GM11168 (cell line): ENCODE data around the gene ECPAS.
"Not testable (repeated sequence)": the region's sequence is repeated elsewhere in the genome, so short reads cannot be mapped to it uniquely, and the experiment has no call there.

Experiments
- in situ Hi-C: fragments of 300-500 bp; cut with MboI; formaldehyde crosslinking; loops from one replicate; pipeline ENCODE4 v1.12.0; 2022; ENCODE audit warnings: low sequenced_read_pairs; ENCODE audit not compliant: unreplicated experiment

The ECPAS gene

DNA sequence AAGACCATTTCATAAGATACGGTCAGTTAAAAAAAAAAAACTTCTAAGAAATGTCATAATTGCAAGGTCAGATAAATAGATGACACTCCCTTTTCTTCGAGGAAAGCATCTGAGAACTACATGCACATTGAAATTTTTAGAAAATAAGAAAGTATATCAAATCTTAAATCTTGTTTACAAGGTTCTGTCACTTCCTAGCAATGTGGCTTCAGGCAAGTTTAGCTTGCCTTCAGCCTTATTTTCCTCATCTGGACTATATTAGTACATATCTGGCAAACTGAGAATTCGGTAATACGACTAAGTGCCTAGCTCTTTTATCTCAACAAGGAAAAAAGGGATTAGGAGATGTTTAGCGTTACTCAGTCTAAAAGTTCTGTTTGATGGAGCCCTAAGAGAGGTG, 121.7 kb downstream of the ECPAS start:
- in situ Hi-C loops: no loop called here

DNA sequence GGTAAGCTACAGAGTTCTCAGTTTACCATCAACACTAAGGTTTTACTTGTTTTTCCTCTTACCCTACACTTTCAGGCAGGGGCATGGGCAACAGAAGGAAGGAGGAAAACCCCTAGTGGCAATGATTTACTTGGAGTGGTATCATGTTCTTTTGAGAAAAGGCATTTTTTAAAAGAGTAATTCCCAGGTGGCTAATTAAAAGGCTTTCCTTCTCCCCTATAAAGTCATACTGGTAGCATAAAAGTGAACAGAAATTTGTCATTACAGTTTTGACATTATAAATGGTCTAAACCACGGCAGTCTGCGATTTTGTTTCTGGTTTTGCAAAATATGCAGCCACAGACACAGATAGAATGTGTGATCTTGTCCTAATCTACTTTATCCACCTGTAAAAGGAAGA, 123.3 kb downstream of the ECPAS start:
- in situ Hi-C loops: no loop called here

DNA sequence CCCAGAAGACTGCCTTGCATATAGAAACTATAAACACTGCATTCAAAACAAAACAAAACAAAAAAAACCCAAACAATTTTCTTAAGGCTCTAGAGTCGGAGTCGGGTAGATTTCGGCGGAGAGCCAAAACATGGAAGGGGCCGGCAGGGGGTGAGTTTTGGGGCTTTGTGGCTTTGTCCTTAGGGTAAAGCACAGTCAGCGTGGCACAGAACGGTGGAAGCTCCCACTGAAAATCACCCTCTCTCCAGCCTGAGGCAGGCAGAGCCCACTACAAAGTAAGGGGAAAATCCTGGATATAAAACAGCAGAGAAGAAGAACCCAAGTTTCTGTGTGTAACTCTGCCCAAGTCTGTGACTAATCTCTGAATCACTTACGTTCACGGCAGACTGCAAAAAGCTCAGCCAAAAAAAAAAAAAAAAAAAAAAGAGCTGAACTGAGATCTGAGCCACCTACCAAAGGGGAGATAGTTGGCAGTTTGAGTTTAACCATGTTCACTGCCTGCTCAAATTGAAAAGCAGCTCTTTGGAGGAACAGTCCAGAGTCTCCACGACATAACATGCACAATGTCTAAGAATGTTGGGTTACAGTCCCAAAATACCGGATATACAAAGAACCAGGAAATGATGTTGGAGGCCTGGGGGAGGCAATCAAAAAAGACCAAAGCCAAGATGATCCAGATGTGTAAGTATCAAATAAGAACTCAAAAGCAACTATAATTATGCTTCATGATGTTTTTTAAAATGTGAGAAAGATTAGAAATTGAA, 127.5 kb downstream of the ECPAS start:
- in situ Hi-C loops: no loop called here

DNA sequence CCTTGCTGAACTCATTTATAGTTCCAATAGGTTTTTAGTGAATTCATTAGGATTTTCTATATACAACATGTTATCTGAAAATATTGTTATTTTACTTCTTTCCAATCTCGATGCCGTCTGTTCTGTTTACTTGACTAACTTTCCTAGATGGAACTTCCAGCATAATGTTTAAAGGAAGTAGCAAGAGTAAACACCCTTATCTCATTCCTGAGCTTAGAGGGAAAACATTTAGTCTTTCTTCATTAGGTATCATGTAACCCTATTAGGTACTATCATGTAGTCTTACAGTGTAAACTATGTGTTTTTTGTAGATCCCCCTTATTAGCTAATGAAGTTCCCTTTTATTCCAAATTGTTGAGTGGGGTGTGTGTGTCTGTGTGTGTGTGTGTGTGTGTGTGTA, 131.6 kb downstream of the ECPAS start:
- in situ Hi-C loops: no loop called here

DNA sequence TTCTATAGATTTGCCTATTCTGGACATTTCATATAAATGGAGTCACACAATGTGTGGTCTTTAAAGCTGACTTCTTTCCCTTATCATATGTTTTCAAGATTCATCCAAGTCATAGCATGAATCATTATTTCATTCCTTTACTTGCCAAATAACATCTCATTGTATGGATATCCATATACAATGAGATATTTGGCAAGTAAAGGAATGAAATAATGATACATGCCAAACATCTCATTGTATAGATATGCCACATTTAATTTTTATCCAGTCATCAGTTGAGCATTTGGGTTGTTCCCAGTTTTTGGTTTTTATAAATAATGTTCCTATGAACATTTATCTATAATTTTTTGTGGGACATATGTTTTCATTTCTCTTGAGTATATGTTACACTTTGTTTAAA, 133.6 kb downstream of the ECPAS start:
- in situ Hi-C loops: no loop called here

DNA sequence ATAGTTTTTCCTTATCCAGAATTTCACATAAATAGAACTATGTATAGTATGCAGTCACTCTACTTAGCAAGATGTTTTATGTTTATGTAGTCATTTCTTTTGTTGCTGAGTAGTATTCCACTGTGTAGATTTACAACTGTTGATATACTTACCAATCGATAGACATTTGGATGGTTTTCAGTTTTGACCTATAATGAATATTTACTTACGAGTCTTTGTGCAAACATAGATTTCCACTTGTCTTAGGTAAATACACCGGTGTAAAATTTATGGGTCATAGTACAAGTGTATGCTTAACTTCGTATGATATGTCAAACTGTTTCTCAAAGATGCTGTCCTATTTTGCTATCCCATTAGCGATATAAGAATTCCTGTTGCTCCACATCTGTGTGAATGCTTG, 134.4 kb downstream of the ECPAS start:
- in situ Hi-C loops: no loop called here

DNA sequence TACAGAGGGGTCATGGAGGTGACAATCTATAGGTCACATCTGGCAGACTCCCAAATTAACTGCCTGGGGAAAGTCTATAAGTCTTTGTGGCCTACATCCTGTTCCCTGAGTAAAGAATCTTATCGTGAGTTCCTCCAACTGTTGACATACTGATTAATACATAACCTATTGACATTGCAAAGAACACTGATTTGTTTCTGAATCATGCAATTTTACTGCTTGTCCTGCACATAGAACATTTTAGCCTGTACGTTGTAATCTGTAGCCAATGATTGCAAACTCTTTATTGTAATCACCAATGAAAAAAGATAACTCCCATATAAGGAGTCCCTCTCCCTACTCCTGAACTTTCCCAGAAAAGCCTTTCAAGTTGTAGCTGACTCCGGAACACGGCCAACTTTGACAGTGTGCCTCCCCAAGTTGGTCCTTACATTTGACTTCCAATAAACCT, 135.3 kb downstream of the ECPAS start:
- in situ Hi-C loops: no loop called here

DNA sequence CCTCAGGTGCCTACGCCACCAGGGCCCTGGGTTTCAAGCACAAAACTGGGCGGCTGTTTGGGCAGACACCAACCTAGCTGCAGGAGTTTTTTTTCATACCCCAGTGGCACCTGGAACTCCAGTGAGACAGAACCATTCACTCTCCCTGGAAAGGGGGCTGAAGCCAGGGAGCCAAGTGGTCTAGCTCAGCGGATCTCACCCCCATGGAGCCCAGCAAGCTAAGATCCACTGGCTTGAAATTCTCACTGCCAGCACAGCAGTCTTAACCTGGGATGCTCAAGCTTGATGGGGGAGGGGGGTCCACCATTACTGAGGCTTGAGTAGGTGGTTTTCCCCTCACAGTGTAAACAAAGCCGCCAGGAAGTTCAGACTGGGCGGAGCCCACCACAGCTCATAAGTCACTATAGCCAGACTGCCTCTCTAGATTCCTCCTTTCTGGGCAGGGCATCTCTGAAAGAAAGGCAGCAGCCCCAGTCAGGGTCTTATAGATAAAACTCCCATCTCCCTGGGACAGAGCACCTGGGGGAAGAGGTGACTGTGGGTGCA, 149.8 kb downstream of the ECPAS start:
- in situ Hi-C loops: not testable (repeated sequence)

DNA sequence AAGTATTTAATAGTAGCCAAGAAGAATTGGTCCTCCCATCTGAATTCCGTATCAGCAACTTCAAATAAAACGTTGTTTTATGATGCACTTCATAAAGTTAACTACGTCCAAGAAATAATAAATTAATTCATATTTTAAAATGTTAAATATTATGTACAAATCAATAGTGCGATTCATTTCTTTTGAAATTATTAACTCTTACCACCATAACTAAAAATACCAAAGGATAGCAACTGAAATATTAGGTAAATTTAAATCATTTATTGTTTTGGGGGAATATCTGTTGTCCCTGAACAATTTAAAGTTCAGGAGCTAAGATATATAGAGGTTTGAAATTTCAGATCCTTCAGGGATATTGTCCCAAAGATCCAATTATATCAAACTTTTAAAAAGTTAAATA, 154.1 kb downstream of the ECPAS start, which contains the start of gene OR2K2:
OR2K2 (minus strand) TSS at position 101 of the 400 bp plus-strand sequence. CDS start 1,791 bp downstream, outside the sequence.
- in situ Hi-C loops: no loop called here

DNA sequence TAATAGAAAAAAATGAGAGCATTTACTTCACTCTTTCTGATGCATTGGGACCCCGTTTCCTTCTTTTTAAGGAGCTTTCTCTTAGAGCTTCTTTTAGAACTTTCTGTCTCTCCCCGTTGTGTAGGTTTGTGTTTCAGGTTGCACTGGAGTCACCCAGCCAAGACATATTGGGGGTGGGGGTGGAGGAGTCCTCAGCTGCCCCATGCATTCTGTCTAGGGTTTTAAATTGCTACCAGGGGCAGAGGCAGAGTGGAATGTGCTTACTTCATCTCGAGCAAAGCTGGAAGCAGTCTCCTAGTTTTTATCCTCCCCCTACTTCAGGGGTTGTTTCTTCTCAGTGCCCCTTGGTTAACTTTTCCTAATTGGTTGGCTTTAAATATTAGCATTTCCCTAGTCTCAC, 163.6 kb downstream of the ECPAS start:
- in situ Hi-C loops: no loop called here

DNA sequence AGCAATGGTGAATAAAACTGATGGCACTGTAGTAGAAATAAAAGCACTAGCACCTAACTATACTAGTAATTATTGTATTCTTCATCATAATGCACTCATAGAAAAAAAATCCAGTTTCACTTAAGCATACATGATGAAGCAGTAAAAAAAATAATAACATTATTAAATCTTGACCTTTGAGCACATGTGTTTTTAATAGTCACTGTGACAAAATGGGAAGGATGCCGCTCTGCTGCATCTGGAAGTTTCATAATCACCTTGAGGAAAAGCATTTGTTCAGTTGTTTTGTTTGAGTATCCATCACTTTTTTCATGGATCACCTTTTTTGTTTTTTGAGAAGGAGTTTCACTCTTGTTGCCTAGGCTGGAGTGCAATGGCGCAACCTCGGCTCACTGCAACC, 167.4 kb downstream of the ECPAS start:
- in situ Hi-C loops: no loop called here
